Lower leg skin (tissue), 4 donors: ENCODE results near the gene MAPK10. TPM values are rescaled to one million over a fixed set of nuclear protein-coding genes. Genes with fewer than 3 reads are reported as not detected.

Source experiments
- DNase-seq, 2 donors: peaks; one replicate each; pipeline ENCODE4 v3.0.0-alpha.2; 2019; ENCODE audit warnings: low spot score in 2 of 2
- H3K4me3 ChIP-seq: fragments of 200-600 bp; sonication (generic); 2 replicates; pipeline ENCODE4 v1.5.1; 2017; ENCODE audit warnings: mild to moderate bottlenecking, low read depth; ENCODE audit not compliant: poor library complexity, severe bottlenecking
- CTCF ChIP-seq, 3 donors: fragments of 450-650 bp; IDR thresholded peaks; one replicate each; pipeline ENCODE4 v1.5.1; 2016; ENCODE audit warnings: antibody characterized with exemption in 3 of 3, mild to moderate bottlenecking in 3 of 3, moderate library complexity in 2 of 3
- POLR2A ChIP-seq, 2 donors: fragments of 450-650 bp; IDR thresholded peaks; one replicate each; pipeline ENCODE4 v1.6.1; 2016 to 2017; ENCODE audit warnings: antibody characterized with exemption in 2 of 2, mild to moderate bottlenecking in 1 of 2, moderate library complexity in 1 of 2
- WGBS, 2 donors: methylation state at CpG; one replicate each; pipeline ENCODE4 v1.1.5; 2018; 5-methylcytosine and 5-hydroxymethylcytosine counted together
- intact Hi-C: fragments of 100-400 bp; cut with DNase I; formaldehyde crosslinking; loops from one replicate; pipeline ENCODE4 v1.15.0; 2023; ENCODE audit warnings: low total_unique reads
- total RNA-seq, 4 donors: library from RNA; depleted of rRNA; stranded (reverse); fragments of >200 nt; gene quantifications; one replicate each; pipeline ENCODE4 v1.1.0, GENCODE V29; 2016

The MAPK10 gene
- total RNA-seq, 4 donors from 2014 or later: 1.7 to 3.2 (median 2.8) TPM

- TF ChIP-seq POLR2A (IDR thresholded peaks at IDR 0.05): no peak
- no peak for TF ChIP-seq CTCF (IDR thresholded peaks at IDR 0.05)
- intact Hi-C loops: no loop called here
- DNase-seq: no peak
- H3K4me3 ChIP-seq: no peak overlapping the region
- 98 to 100% methylated on average over 1 of the region's 1 CpG for WGBS, 2 donors
Measured at GRCh38 chr4:86389664-86390063, 29.8 kb upstream of the MAPK10 start.

GRCh38 chr4:86388252-86388651 lies 28.4 kb upstream of the MAPK10 start:
- WGBS, 2 donors: 84 to 90% methylated on average over 1 of the region's 1 CpG
- TF ChIP-seq CTCF (IDR thresholded peaks at IDR 0.05) (no peak), POLR2A (IDR thresholded peaks at IDR 0.05) (no peak)
- intact Hi-C loops: no loop called here
- DNase-seq: no peak
- no peak overlapping the region for H3K4me3 ChIP-seq

GRCh38 chr4:86386817-86387415 lies 27.1 kb upstream of the MAPK10 start:
- TF ChIP-seq POLR2A (IDR thresholded peaks at IDR 0.05) (no peak), CTCF (IDR thresholded peaks at IDR 0.05) (no peak)

GRCh38 chr4:86386201-86386600 lies 26.3 kb upstream of the MAPK10 start:
- no peak for TF ChIP-seq CTCF (IDR thresholded peaks at IDR 0.05)
- no peak for TF ChIP-seq POLR2A (IDR thresholded peaks at IDR 0.05)
- no peak overlapping the region for H3K4me3 ChIP-seq
- no peak for DNase-seq
- intact Hi-C loops: no loop called here
- 95 to 97% methylated on average over 5 of the region's 5 CpGs for WGBS, 2 donors

More at GRCh38 chr4:86386817-86387415, 27.1 kb upstream of the MAPK10 start:
- WGBS, 2 donors: 74 to 79% methylated on average over 6 of the region's 6 CpGs
- no peak for DNase-seq
- no peak overlapping the region for H3K4me3 ChIP-seq
- intact Hi-C loops: no loop called here

- TF ChIP-seq POLR2A (IDR thresholded peaks at IDR 0.05) (no peak), CTCF (IDR thresholded peaks at IDR 0.05) (no peak)
- DNase-seq: no peak
- 75% methylated on average over 4 of the region's 4 CpGs for WGBS, 2 donors
- H3K4me3 ChIP-seq: no peak overlapping the region
- intact Hi-C loops: no loop called here
Measured at GRCh38 chr4:86381431-86381830, 21.6 kb upstream of the MAPK10 start.

- intact Hi-C loops: no loop called here
- TF ChIP-seq POLR2A (IDR thresholded peaks at IDR 0.05) (no peak), CTCF (IDR thresholded peaks at IDR 0.05) (no peak)
- no peak for DNase-seq
- H3K4me3 ChIP-seq: no peak overlapping the region
Measured at GRCh38 chr4:86380181-86380724, 20.4 kb upstream of the MAPK10 start.
